GM21390 (cell line): ENCODE data around the gene GSPT1.

ENCODE experiments used
- ATAC-seq: cut with Tn5 transposase; IDR thresholded peaks from one replicate; pipeline ENCODE4 v1.9.1; 2021; ENCODE audit not compliant: unreplicated experiment

GSPT1 gene

DNA sequence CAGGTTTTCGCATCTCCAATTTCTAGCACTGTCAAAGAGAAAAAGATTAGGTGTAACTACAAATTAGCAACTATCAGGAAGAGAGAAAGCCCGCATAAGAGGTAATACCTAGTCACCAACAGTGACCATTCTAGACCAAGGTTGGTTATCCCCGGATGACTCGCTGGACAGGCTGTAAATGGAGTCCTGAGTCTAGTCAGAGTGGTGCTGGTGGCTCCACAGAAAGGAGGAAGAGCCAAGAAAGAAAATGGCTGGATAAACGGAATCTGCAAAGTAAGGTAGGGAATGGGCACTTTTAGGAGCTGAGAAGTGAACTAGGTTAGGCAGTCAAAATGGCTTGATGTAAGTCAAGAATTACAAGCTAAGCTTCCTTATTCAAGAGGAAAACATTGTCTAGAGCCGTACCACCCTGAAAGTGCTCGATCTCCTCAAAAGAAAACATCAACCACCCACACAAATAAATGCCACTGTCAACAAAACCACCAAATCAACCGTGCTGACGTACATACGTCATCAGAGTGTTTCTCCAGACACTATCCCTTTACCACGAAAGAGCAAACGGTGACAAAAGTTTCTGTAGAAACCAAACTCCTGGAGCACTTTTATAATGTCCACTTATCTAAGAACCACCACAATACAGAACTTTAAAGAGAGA, 2.2 kb downstream of the GSPT1 start:
- ATAC-seq, result no peak

- ATAC-seq, result no peak
These were observed 5.9 kb downstream of the GSPT1 start for GRCh38 chr16:11909653-11910545.

- no peak for ATAC-seq
These were observed 8.4 kb downstream of the GSPT1 start for GRCh38 chr16:11907160-11907970.

DNA sequence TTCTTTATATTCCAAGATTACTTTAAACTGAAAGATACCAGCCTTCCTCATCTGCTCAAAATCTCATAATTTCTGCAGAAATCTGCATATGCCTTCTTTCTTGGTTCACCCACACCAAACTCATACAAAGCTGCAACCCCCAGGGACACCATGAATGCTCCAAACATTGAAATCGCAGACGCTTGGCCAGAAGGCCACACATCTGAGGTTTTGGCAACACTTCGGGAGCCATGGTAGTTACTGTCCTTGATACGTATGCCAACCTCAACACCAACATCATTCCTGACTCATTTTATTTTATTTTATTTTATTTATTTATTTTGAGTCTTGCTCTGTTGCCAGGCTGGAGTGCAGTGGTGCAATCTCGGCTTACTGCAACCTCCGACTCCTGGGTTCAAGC, 11.8 kb downstream of the GSPT1 start:
- no peak for ATAC-seq

GRCh38 chr16:11901091-11901490, 14.7 kb downstream of the GSPT1 start:
- no peak for ATAC-seq

DNA sequence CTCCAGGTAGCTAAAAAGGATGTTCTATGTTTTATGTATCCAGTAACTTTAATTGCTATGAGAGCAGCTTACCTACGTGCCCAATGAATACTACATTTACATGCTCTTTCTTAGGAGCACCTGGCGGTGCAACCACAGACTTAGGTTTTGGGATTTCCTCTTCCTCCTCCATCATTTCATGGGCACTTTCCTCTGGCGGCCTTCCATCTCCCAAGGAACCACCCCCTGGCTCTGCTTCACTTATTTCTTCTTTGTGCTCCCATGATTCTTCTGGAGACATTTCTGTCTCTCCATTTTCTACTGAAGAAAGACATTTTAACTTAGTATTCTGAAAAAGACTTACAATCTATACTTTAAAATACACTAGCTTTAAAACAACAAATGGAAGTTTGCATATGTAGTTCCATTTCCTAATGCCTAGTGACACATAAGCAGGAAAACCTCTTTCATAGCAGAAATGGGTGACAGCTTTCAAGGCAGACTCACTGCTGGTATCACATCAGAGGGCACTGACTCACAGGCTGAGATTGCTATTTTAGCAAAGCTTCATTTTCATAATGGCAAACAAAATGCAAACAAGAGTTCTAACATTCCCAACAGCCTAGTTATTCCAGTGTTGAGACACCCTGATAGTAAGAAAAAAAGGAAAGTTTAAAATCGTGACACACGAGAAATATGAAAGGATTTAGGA, 19.1 kb downstream of the GSPT1 start:
- no peak for ATAC-seq

GRCh38 chr16:11893571-11893970, 22.2 kb downstream of the GSPT1 start:
- no peak for ATAC-seq

GRCh38 chr16:11892761-11893160, 23.0 kb downstream of the GSPT1 start:
- no peak for ATAC-seq

DNA sequence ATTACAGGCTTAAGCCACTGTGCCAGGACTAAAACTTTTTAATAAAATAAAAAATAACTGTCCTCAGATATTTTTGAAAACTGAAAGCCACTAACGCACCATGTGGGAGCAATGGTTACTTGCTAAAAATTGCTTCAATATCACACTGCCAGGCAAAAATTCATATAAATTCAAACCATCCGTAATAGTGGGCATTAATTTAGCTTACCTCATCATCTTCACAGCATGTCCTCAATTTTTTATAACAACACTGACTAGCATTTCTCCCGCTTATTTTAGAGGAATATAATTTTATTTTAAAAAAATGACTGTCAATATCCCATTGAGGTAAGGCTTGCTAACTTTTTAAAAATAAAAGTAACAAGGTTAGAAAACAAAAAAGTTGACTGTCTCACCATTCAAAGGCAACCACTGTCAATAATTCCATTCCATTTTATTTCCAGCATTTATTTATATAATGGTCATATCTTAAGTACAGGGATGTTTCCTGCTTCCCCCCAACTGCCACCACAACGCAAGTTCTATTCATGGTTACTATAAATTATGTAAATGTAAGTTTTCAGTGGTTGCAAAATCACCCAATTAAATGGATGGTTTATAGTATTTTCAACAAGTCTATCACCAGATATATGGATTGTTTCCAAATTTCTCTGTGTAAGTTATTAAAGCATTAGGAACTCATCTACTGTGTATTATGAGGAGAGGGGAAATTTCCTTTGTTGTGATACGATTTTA, 25.4 kb downstream of the GSPT1 start:
- no peak for ATAC-seq

GRCh38 chr16:11886881-11887280, 28.9 kb downstream of the GSPT1 start:
- ATAC-seq, result no peak

DNA sequence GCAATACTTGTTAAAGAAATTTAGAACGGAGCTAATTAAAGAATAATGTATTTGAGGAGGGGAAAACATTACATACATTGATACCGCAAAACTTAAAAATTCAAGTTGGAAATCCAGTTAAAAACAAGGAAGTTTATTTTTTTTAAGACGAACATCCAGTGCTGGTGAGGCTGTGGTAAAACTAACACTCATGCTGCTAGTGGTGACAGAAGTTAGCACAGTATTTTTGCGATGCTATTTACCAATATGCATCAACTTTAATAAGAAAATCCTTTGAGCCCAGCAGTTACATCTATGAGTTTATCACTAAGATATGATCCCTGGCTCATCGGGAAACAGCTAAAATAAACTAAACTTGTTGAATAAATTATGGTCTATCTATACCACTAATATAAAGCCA, 31.7 kb downstream of the GSPT1 start:
- no peak for ATAC-seq

GRCh38 chr16:11880007-11880406, 35.7 kb downstream of the GSPT1 start:
- no peak for ATAC-seq

DNA sequence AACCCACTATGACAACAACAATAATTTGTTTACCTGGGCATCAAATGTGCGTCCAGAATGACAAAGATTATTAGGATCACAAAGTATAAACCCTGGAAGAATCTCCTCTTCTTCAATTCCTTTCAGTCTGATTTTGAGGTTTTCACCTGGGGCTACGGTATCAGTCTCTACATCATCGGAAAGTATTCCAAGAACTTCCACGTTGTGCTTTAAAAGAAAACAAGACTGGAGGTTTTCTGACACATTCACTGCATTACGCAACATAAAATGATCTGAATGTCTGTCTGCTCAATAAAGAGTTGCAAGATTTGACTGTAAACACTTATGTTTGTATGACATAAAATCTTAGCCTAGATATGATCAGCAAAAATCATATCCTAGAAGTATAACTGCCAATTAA, 38.4 kb downstream of the GSPT1 start:
- ATAC-seq, result no peak

GRCh38 chr16:11876306-11876705, 39.5 kb downstream of the GSPT1 start:
- ATAC-seq, result no peak

DNA sequence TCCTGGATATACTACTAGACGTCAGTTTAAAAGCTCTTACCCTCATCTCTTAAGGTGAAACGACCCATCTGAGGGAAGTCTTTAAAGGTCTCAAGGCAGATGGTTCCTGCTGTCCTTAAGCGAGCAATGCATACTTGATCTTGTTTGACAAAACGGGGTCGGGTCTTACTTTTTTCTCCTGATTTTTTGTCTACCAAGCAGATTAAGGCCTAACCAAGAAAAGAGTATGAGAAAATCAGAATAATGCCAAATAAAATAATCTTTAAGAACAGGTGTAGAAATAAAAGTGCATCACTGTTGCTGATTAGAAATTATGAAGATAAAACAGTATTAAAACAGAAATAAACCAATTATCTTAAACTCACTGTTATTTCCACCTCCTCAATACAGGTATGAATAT, 40.0 kb downstream of the GSPT1 start:
- no peak for ATAC-seq

DNA sequence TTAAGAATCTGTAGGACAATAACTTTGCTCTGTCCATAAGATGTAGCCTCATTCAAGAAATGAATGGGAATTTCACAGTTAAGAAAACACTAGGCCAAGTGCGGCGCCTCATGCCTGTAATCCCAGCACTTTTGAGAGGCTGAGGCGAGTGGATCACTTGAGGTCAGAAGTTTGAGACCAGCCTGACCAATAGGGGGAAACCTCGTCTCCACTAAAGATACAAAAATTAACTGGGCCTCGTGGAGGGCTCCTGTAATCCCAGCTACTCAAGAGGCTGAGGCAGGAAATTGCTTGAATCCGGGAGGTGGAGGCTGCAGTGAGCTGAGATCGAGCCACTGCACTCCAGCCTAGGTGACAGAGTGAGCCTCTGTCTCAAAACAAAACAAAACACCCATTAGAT, 44.6 kb downstream of the GSPT1 start:
- ATAC-seq, result no peak

DNA sequence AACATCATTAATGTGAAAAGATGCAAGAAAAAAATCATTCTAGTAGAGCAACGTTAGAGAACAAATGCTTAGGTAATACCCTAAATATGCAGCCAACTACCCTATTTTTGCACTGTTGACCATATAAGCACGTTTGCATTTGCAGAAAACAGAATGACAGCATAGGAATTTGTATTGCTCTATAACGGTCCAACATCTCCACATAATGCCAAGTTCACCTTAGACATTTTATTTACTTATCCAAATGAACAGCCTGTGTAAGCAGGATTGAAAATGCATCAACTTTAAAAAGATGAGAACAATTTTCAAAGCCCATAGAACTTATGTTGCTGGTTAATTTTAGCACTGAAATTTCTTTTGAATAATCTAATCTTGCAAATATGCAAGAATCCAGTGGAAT, 45.4 kb downstream of the GSPT1 start:
- no peak for ATAC-seq

DNA sequence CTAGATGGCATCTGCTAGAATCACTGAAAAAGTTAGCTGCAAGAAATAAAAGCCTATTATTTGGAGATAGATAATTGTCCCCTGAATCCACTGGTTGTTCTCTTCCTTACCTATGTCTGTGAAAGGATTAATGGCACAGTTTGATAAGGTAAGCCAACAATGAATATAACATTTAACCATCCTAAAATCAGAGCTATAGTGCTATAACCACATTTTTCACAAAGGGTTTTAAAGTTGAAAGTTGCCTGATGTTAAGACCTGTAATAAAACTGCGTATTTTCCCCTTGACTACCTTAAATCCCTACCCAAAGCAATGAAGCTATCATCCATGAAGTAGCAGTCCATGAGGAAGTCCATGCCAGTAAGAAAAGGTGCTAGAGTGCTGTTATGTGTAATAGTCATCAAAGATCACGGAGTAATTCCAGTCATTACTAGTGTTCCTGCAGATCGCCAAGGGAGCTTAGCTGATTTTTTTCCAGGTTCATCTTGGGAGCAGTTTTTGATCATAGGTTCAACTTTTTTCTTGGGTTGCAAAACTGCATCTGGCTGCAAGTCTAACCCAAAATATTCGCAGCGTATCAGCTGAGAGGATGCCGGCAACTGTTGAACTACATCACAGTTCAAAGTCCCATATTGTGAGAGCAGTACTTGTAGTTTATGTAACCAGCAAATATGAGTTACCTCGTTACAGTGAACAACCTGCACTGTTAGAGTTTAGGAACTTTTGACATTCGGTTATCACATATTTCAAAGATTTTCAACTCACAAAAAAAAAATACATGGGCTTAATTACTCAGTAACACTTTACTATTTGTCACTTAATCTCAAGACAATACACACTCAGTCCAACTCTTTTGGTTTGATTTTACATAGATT, 46.2 kb downstream of the GSPT1 start:
- no peak for ATAC-seq

DNA sequence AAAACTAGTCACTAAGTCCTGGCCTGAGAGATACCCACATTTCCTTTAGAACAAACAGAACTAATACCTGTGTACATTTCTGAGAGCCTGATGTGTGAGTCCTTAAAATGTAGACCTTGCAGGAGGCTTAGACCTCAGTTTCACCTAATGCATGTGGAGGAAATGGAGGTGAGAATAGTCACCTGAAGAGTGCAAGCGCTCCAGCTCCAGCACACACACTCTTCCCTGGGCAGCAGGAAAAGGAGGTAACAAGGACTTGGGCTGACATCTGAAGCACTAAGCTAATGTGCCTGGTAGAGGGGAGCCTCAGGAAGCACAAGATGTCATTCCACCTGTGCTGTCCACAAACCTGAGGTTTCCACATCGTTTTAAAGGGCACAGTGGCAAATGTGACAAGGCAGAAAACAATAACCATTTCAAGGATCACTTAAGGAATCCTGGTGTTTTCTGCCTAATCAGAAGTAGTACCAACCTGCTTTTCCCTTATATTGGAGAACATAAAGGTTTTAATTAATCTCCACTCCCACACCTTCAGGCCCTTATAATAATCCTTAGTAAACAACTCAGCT, 47.3 kb downstream of the GSPT1 start:
- no peak for ATAC-seq
